Measurements from ENCODE around the gene KRTAP19-7. TPM values are rescaled to one million over a fixed set of nuclear protein-coding genes. Genes with fewer than 3 reads are reported as not detected.

KRTAP19-7 gene
- total and polyA plus RNA-seq, 2 of the 8 experiments (the other 6 are each of a cell fraction or from before 2014, with no cell fraction given), result not detected

GRCh38 chr21:30541764-30542163 lies 19.4 kb downstream of the KRTAP19-7 start, which contains the start of gene KRTAP19-6:
Gene KRTAP19-6, minus strand, starts transcription at chr21:30541864. Its CDS starts 31 bp downstream, at chr21:30541833.
- Histone ChIP-seq H3K4me3 (ENCODE audit: extremely low read depth in 1 of 4, insufficient read depth in 2 of 4, low read depth in 3 of 4, low read length in 4 of 4) (no peak within 1 kb of the TSS), H3K4me1 (replicated peaks in 1 of 4; ENCODE audit: control insufficient read depth in 3 of 4, insufficient read depth in 4 of 4, low read length in 3 of 4) (no peaks in the 10 kb centered on the region)
- no peak for FAIRE-seq

More at GRCh38 chr21:30541764-30542163, 19.4 kb downstream of the KRTAP19-7 start, which contains the start of gene KRTAP19-6:
- Histone ChIP-seq H3K4ac (replicated peaks; ENCODE audit: insufficient read length, low read depth, low read length) (no peak within 1 kb of the TSS), H2AFZ (ENCODE audit: low read length) (no peak within 1 kb of the TSS), H3K23me2 (ENCODE audit: low read depth, low read length) (no peaks in the 10 kb centered on the region), H3K56ac (replicated peaks; ENCODE audit: insufficient read length, low read depth, low read length) (no peak within 1 kb of the TSS), H2BK120ac (replicated peaks; ENCODE audit: low read depth, low read length) (no peak within 1 kb of the TSS), H2BK15ac (ENCODE audit: low read length) (no peak within 1 kb of the TSS), H4K8ac (ENCODE audit: extremely low read depth, insufficient read depth, low read length) (no peak within 1 kb of the TSS), H3K79me2 (ENCODE audit: control insufficient read depth in 1 of 2, insufficient read depth in 2 of 2, low read length in 2 of 2) (no peaks in the 10 kb centered on the region), H2BK20ac (ENCODE audit: low read length) (no peak within 1 kb of the TSS), H3K27me3 (replicated peaks in 1 of 4; ENCODE audit: control insufficient read depth in 3 of 4, extremely low read depth in 1 of 4, insufficient read depth in 3 of 4, low read length in 3 of 4) (no peaks in the 10 kb centered on the region), H3K4me2 (ENCODE audit: insufficient read depth in 1 of 2, low read depth in 2 of 2, low read length in 2 of 2) (no peak within 1 kb of the TSS), H4K5ac (ENCODE audit: insufficient read length, low read depth, low read length) (no peak within 1 kb of the TSS), H3K23ac (ENCODE audit: insufficient read length) (no peak within 1 kb of the TSS), H4K20me1 (replicated peaks in 1 of 2; ENCODE audit: control insufficient read depth in 1 of 2, insufficient read depth in 2 of 2, low read length in 2 of 2) (no peaks in the 10 kb centered on the region), H2BK5ac (ENCODE audit: low read depth, low read length) (no peak within 1 kb of the TSS), H3K27ac (ENCODE audit: low read depth, low read length) (no peak within 1 kb of the TSS), H3K9ac (replicated peaks in 1 of 4; ENCODE audit: extremely low read depth in 1 of 4, low read depth in 3 of 4, low read length in 3 of 4) (no peak within 1 kb of the TSS), H2BK12ac (ENCODE audit: low read depth, low read length) (no peak within 1 kb of the TSS), H3K36me3 (ENCODE audit: control insufficient read depth in 2 of 4, insufficient read depth in 4 of 4, low read length in 3 of 4) (no peaks in the 10 kb centered on the region), H3K14ac (ENCODE audit: insufficient read length) (no peak within 1 kb of the TSS), H3K18ac (ENCODE audit: extremely low read depth, low read length) (no peak within 1 kb of the TSS), H3K9me3 (ENCODE audit: insufficient read depth in 2 of 2, low read depth in 1 of 2, low read length in 1 of 2) (no peaks in the 10 kb centered on the region), H2AK5ac (ENCODE audit: low read depth, low read length) (no peak within 1 kb of the TSS), H4K91ac (replicated peaks; ENCODE audit: insufficient read length, low read length) (no peak within 1 kb of the TSS), H3K79me1 (ENCODE audit: low read depth, low read length) (no peaks in the 10 kb centered on the region)
- no peak for DNase-seq (ENCODE audit: low read depth in 1 of 2, low spot score in 2 of 2)
- TF ChIP-seq KDM1A (IDR thresholded peaks at IDR 0.05; ENCODE audit: borderline replicate concordance, low read length) (no peak), SIX5 (IDR thresholded peaks at IDR 0.05; ENCODE audit: low read depth, low read length) (no peak), CEBPB (IDR thresholded peaks at IDR 0.05; ENCODE audit: low read depth, low read length) (no peak), CTCF (IDR thresholded peaks at IDR 0.05; ENCODE audit: control extremely low read depth in 1 of 3, insufficient read depth in 1 of 3, low read depth in 1 of 3, low read length in 3 of 3) (no peak), CHD1 (IDR thresholded peaks at IDR 0.05; ENCODE audit: low read depth, low read length) (no peak), RBBP5 (IDR thresholded peaks at IDR 0.05; ENCODE audit: borderline replicate concordance, low read depth, low read length) (no peak), RFX5 (IDR thresholded peaks at IDR 0.05; ENCODE audit: borderline replicate concordance, low read depth, low read length) (no peak), HDAC2 (IDR thresholded peaks at IDR 0.05; ENCODE audit: borderline replicate concordance in 1 of 2, low read depth in 2 of 2, low read length in 2 of 2) (no peak), BRCA1 (IDR thresholded peaks at IDR 0.05; ENCODE audit: low read depth, low read length) (no peak), HDAC6 (IDR thresholded peaks at IDR 0.05; ENCODE audit: low read depth, low read length) (no peak), KDM5A (IDR thresholded peaks at IDR 0.05; ENCODE audit: low read length) (no peak)
- WGBS, 2 experiments (ENCODE audit: extremely low coverage in 1 of 2, insufficient coverage in 1 of 2, insufficient read length in 1 of 2, insufficient replicate concordance in 2 of 2, low coverage in 1 of 2, low lambda C conversion rate in 2 of 2, missing lambda C conversion rate in 1 of 2), result 88% methylated on average over 1 of the region's 1 CpG; no CpG with 5 or more reads in 1 of the 2 experiments
- ChIA-PET POLR2A (ENCODE audit: partially characterized antibody) (no interaction called here), CTCF (ENCODE audit: partially characterized antibody) (no interaction called here)
